HEK293 (cell line): ENCODE data around the gene EDEM3.

Experiments used
- CTCF ChIP-seq: fragments of 450-650 bp; formaldehyde crosslinking; IDR thresholded peaks from 2 replicates; pipeline ENCODE4 v1.5.1; 2016; ENCODE audit warnings: missing biosample characterization, missing genetic modification characterization
- EGR2 ChIP-seq: fragments of 450-650 bp; formaldehyde crosslinking; IDR thresholded peaks from 2 replicates; pipeline ENCODE4 v1.5.1; 2016; ENCODE audit warnings: low read depth, missing biosample characterization, missing genetic modification characterization
- IKZF3 ChIP-seq: fragments of 450-650 bp; IDR thresholded peaks from 2 replicates; pipeline ENCODE4 v1.5.0; 2018; ENCODE audit warnings: missing biosample characterization, mild to moderate bottlenecking, missing genetic modification characterization, moderate library complexity
- KLF16 ChIP-seq: fragments of 450-650 bp; formaldehyde crosslinking; IDR thresholded peaks from 2 replicates; pipeline ENCODE4 v1.5.1; 2017; ENCODE audit warnings: missing biosample characterization, missing genetic modification characterization
- PRDM1 ChIP-seq: fragments of 450-650 bp; formaldehyde crosslinking; IDR thresholded peaks from 2 replicates; pipeline ENCODE4; 2016; ENCODE audit warnings: missing biosample characterization, missing genetic modification characterization
- SCRT1 ChIP-seq: fragments of 450-650 bp; formaldehyde crosslinking; IDR thresholded peaks from 2 replicates; pipeline ENCODE4 v1.5.1; 2016; ENCODE audit warnings: missing biosample characterization, missing genetic modification characterization, borderline replicate concordance
- SP2 ChIP-seq: fragments of 450-650 bp; formaldehyde crosslinking; IDR thresholded peaks from 2 replicates; pipeline ENCODE4 v1.5.1; 2016; ENCODE audit warnings: missing biosample characterization, missing genetic modification characterization
- TRIM28 ChIP-seq: IDR thresholded peaks from 2 replicates; pipeline ENCODE4 v1.6.1; 2011; ENCODE audit warnings: low read length, control low read depth, borderline replicate concordance
- TSHZ1 ChIP-seq: fragments of 450-650 bp; formaldehyde crosslinking; IDR thresholded peaks from 2 replicates; pipeline ENCODE4 v1.5.1; 2016; ENCODE audit warnings: missing biosample characterization, missing genetic modification characterization, borderline replicate concordance
- ZIC2 ChIP-seq: fragments of 450-650 bp; formaldehyde crosslinking; IDR thresholded peaks from 2 replicates; pipeline ENCODE4 v1.5.1; 2016; ENCODE audit warnings: missing biosample characterization, missing genetic modification characterization
- ZNF121 ChIP-seq: fragments of 450-650 bp; formaldehyde crosslinking; IDR thresholded peaks from 2 replicates; pipeline ENCODE4 v1.5.1; 2016; ENCODE audit warnings: missing biosample characterization, missing genetic modification characterization
- ZNF157 ChIP-seq: fragments of 450-650 bp; formaldehyde crosslinking; IDR thresholded peaks from 2 replicates; pipeline ENCODE4 v1.5.1; 2016; ENCODE audit warnings: missing biosample characterization, missing genetic modification characterization
- ZNF169 ChIP-seq: fragments of 450-650 bp; formaldehyde crosslinking; IDR thresholded peaks from 2 replicates; pipeline ENCODE4 v1.5.1; 2016; ENCODE audit warnings: missing biosample characterization, missing genetic modification characterization
- ZNF174 ChIP-seq: fragments of 450-650 bp; formaldehyde crosslinking; IDR thresholded peaks from 2 replicates; pipeline ENCODE4 v1.5.0; 2017; ENCODE audit warnings: missing biosample characterization, mild to moderate bottlenecking, missing genetic modification characterization
- ZNF24 ChIP-seq: fragments of 450-650 bp; formaldehyde crosslinking; IDR thresholded peaks from 2 replicates; pipeline ENCODE4 v1.5.1; 2016; ENCODE audit warnings: missing biosample characterization, missing genetic modification characterization
- ZNF311 ChIP-seq: fragments of 450-650 bp; formaldehyde crosslinking; IDR thresholded peaks from 2 replicates; pipeline ENCODE4 v1.5.1; 2017; ENCODE audit warnings: missing biosample characterization, missing genetic modification characterization, borderline replicate concordance
- ZNF514 ChIP-seq: fragments of 450-650 bp; formaldehyde crosslinking; IDR thresholded peaks from 2 replicates; pipeline ENCODE4 v1.5.1; 2016; ENCODE audit warnings: missing biosample characterization, missing genetic modification characterization
- ZNF549 ChIP-seq: fragments of 450-650 bp; IDR thresholded peaks from 2 replicates; pipeline ENCODE4 v1.5.1; 2018; ENCODE audit warnings: missing biosample characterization, missing genetic modification characterization, mild to moderate bottlenecking, inconsistent platforms, moderate library complexity
- ZNF624 ChIP-seq: fragments of 450-650 bp; formaldehyde crosslinking; IDR thresholded peaks from 2 replicates; pipeline ENCODE4 v1.5.1; 2017; ENCODE audit warnings: missing biosample characterization, missing genetic modification characterization
- ZNF660 ChIP-seq: fragments of 450-650 bp; IDR thresholded peaks from 2 replicates; pipeline ENCODE4 v1.5.1; 2018; ENCODE audit warnings: missing biosample characterization, mild to moderate bottlenecking, missing genetic modification characterization
- ZNF76 ChIP-seq: fragments of 450-650 bp; formaldehyde crosslinking; IDR thresholded peaks from 2 replicates; pipeline ENCODE4; 2016; ENCODE audit warnings: low read depth, missing biosample characterization, missing genetic modification characterization, borderline replicate concordance
- ZNF768 ChIP-seq: fragments of 450-650 bp; formaldehyde crosslinking; IDR thresholded peaks from 2 replicates; pipeline ENCODE4 v1.5.1; 2018; ENCODE audit warnings: missing biosample characterization, mild to moderate bottlenecking, missing genetic modification characterization
- ZNF843 ChIP-seq: fragments of 450-650 bp; formaldehyde crosslinking; IDR thresholded peaks from 2 replicates; pipeline ENCODE4 v1.5.1; 2016; ENCODE audit warnings: missing biosample characterization, missing genetic modification characterization
- ZSCAN30 ChIP-seq: fragments of 450-650 bp; IDR thresholded peaks from 2 replicates; pipeline ENCODE4 v1.5.1; 2018; ENCODE audit warnings: missing biosample characterization, mild to moderate bottlenecking, missing genetic modification characterization, moderate library complexity
- TF ChIP-seq, protein P1 (sequence below): fragments of 450-650 bp; formaldehyde crosslinking; IDR thresholded peaks from 2 replicates; pipeline ENCODE4 v1.5.1; 2016; ENCODE audit warnings: missing biosample characterization, missing genetic modification characterization
- TF ChIP-seq, protein P2 (sequence below): fragments of 450-650 bp; formaldehyde crosslinking; IDR thresholded peaks from 2 replicates; pipeline ENCODE4 v1.5.1; 2017; ENCODE audit warnings: missing biosample characterization, missing genetic modification characterization
- TF ChIP-seq, protein P3 (sequence below): fragments of 450-650 bp; formaldehyde crosslinking; IDR thresholded peaks from 2 replicates; pipeline ENCODE4 v1.5.1; 2016; ENCODE audit warnings: missing biosample characterization, missing genetic modification characterization
- TF ChIP-seq, protein P4 (sequence below): fragments of 450-650 bp; formaldehyde crosslinking; IDR thresholded peaks from 2 replicates; pipeline ENCODE4 v1.5.1; 2016; ENCODE audit warnings: missing biosample characterization, missing genetic modification characterization

The EDEM3 gene

GRCh38 chr1:184770181-184770979 is 15.7 kb upstream of the EDEM3 start (continued):
- no peak for TF ChIP-seq ZNF514 (tag by site-specific recombination)
- TF ChIP-seq ZNF624, result no peak
- TF ChIP-seq IKZF3 (tag by site-specific recombination), result 0 out of 2 replicates have a peak, but pooled peaks have one; percentile 55
- no peak for TF ChIP-seq ZNF174
- TF ChIP-seq ZNF549 (tag by site-specific recombination), result peak; percentile 48; the same call in 1 of the 2 replicates
- peak; percentile 41; the same call in 1 of the 2 replicates for TF ChIP-seq SCRT1
- TF ChIP-seq, protein P1, sequence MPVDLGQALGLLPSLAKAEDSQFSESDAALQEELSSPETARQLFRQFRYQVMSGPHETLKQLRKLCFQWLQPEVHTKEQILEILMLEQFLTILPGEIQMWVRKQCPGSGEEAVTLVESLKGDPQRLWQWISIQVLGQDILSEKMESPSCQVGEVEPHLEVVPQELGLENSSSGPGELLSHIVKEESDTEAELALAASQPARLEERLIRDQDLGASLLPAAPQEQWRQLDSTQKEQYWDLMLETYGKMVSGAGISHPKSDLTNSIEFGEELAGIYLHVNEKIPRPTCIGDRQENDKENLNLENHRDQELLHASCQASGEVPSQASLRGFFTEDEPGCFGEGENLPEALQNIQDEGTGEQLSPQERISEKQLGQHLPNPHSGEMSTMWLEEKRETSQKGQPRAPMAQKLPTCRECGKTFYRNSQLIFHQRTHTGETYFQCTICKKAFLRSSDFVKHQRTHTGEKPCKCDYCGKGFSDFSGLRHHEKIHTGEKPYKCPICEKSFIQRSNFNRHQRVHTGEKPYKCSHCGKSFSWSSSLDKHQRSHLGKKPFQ (tag by site-specific recombination), result peak; percentile 60; the same call in 1 of the 2 replicates
- TF ChIP-seq ZNF157 (tag by site-specific recombination), result no peak
- peak; percentile 54 for TF ChIP-seq ZIC2 (tag by site-specific recombination)
- no peak for TF ChIP-seq SP2 (tag by site-specific recombination)
- no peak for TF ChIP-seq ZNF660
- TF ChIP-seq ZNF121 (tag by site-specific recombination), result peak; percentile 81
- no peak for TF ChIP-seq ZNF169 (tag by site-specific recombination)
- no peak for TF ChIP-seq ZNF24 (tag by site-specific recombination)
- TF ChIP-seq EGR2 (tag by site-specific recombination), result no peak
- no peak for TF ChIP-seq CTCF (tag by site-specific recombination)
- no peak for TF ChIP-seq KLF16 (tag by site-specific recombination)
- TF ChIP-seq, protein P2, sequence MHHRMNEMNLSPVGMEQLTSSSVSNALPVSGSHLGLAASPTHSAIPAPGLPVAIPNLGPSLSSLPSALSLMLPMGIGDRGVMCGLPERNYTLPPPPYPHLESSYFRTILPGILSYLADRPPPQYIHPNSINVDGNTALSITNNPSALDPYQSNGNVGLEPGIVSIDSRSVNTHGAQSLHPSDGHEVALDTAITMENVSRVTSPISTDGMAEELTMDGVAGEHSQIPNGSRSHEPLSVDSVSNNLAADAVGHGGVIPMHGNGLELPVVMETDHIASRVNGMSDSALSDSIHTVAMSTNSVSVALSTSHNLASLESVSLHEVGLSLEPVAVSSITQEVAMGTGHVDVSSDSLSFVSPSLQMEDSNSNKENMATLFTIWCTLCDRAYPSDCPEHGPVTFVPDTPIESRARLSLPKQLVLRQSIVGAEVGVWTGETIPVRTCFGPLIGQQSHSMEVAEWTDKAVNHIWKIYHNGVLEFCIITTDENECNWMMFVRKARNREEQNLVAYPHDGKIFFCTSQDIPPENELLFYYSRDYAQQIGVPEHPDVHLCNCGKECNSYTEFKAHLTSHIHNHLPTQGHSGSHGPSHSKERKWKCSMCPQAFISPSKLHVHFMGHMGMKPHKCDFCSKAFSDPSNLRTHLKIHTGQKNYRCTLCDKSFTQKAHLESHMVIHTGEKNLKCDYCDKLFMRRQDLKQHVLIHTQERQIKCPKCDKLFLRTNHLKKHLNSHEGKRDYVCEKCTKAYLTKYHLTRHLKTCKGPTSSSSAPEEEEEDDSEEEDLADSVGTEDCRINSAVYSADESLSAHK (tag by site-specific recombination), result peak; percentile 62; the same call in 1 of the 2 replicates
- TF ChIP-seq ZNF311 (tag by site-specific recombination), result no peak
- peak; percentile 66; the same call in 1 of the 2 replicates for TF ChIP-seq ZSCAN30 (tag by site-specific recombination)
- TF ChIP-seq, protein P3, sequence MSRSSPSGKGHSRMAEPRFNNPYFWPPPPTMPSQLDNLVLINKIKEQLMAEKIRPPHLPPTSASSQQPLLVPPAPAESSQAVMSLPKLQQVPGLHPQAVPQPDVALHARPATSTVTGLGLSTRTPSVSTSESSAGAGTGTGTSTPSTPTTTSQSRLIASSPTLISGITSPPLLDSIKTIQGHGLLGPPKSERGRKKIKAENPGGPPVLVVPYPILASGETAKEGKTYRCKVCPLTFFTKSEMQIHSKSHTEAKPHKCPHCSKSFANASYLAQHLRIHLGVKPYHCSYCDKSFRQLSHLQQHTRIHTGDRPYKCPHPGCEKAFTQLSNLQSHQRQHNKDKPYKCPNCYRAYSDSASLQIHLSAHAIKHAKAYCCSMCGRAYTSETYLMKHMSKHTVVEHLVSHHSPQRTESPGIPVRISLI (tag by site-specific recombination), result peak; percentile 53; the same call in 1 of the 2 replicates
- no peak for TF ChIP-seq ZNF768 (tag by site-specific recombination)
- TF ChIP-seq ZNF76 (tag by site-specific recombination), result no peak
- TF ChIP-seq, protein P4, sequence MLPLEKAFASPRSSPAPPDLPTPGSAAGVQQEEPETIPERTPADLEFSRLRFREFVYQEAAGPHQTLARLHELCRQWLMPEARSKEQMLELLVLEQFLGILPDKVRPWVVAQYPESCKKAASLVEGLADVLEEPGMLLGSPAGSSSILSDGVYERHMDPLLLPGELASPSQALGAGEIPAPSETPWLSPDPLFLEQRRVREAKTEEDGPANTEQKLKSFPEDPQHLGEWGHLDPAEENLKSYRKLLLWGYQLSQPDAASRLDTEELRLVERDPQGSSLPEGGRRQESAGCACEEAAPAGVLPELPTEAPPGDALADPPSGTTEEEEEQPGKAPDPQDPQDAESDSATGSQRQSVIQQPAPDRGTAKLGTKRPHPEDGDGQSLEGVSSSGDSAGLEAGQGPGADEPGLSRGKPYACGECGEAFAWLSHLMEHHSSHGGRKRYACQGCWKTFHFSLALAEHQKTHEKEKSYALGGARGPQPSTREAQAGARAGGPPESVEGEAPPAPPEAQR (tag by site-specific recombination), result no peak
- peak; percentile 93 for TF ChIP-seq ZNF843 (tag by site-specific recombination)
- TF ChIP-seq PRDM1 (tag by site-specific recombination), result no peak
- TF ChIP-seq TSHZ1 (tag by site-specific recombination), result no peak
- TF ChIP-seq TRIM28, result peak; percentile 65; the same call in 1 of the 2 replicates
